AG04450 (cell line): ENCODE data around the gene GAPVD1. TPM values are rescaled to one million over a fixed set of nuclear protein-coding genes. Genes with fewer than 3 reads are reported as not detected.

Experiments used
- CTCF ChIA-PET: fragments of 300-600, 350-600 bp; formaldehyde crosslinking; extraction: SDS; loops from one replicate; lab custom pipeline; 2022; ENCODE audit warnings: antibody characterized with exemption, inconsistent platforms; lab: Charles Lee
- POLR2A ChIA-PET: fragments of 350-600 bp; formaldehyde crosslinking; extraction: SDS; loops from one replicate; lab custom pipeline; 2021; ENCODE audit warnings: antibody characterized with exemption, inconsistent platforms; lab: Yijun Ruan, JAX
- DNase-seq: peaks from one replicate; pipeline ENCODE4 v3.0.0-alpha.2; 2011; ENCODE audit warnings: low read depth, low spot score
- H3K27ac ChIP-seq: one replicate; pipeline ENCODE4 v1.5.1; 2012; ENCODE audit warnings: low read depth, low read length, control low read depth
- H3K27me3 ChIP-seq: one replicate; pipeline ENCODE4 v1.6.0; 2012; ENCODE audit warnings: low read length; ENCODE audit not compliant: control insufficient read depth, insufficient read depth
- H3K4me3 ChIP-seq: 2 replicates; pipeline ENCODE4 v1.5.1; 2011; ENCODE audit warnings: mild to moderate bottlenecking, low read depth, low read length, control low read depth
- H3K9me3 ChIP-seq: 2 replicates; pipeline ENCODE4 v1.5.1; 2012; ENCODE audit warnings: low read length; ENCODE audit not compliant: control insufficient read depth, insufficient read depth
- polyA plus RNA-seq: library from polyadenylated mRNA; depleted of rRNA; stranded (reverse); fragments of >200 nt; gene quantifications from 2 replicates; pipeline ENCODE4 v1.2.3, GENCODE V29; 2011
- TF ChIP-seq, protein P1 (sequence below): IDR thresholded peaks from 2 replicates; pipeline ENCODE4 v1.5.1; 2011; ENCODE audit warnings: low read depth, low read length, control low read depth, inconsistent platforms

The GAPVD1 gene
- polyA plus RNA-seq, 1 experiment: 25.8 TPM

DNA sequence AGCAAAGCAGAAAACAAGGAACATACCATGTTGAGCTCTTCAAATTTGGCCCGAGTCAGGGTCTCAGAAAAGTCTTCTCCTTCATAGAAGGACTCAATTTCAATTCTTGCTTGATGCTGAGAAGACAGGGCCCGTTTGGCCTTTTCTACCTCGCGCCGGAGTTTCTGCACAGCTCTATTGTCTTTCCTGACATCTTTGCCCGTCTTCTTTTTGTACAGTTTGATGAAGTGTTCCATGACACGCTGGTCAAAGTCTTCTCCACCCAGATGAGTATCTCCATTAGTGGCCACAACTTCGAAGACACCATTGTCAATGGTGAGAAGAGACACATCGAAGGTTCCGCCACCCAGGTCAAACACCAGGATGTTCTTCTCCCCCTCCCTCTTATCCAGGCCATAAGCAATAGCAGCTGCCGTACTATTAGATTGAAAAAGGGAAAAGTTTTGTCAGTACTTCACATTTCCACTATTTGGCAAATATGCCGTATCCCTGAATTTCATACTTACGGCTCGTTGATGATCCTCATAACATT, 22.6 kb upstream of the GAPVD1 start:
- Histone ChIP-seq H3K9me3 (peaks cover 4% of the 10 kb centered on the region; the same call in 1 of the 2 replicates), H3K4me3 (peak overlapping the region; percentile 100), H3K27ac (no peak overlapping the region), H3K27me3 (no peaks in the 10 kb centered on the region)
- ChIA-PET POLR2A (interaction anchor here (0.6 kb wide), 2 partner anchors 13 to 39 kb away, joined by 3 to 4 read pairs; no protein-coding TSS in a partner anchor), CTCF (no interaction called here)
- DNase-seq: no peak
- TF ChIP-seq, protein P1, sequence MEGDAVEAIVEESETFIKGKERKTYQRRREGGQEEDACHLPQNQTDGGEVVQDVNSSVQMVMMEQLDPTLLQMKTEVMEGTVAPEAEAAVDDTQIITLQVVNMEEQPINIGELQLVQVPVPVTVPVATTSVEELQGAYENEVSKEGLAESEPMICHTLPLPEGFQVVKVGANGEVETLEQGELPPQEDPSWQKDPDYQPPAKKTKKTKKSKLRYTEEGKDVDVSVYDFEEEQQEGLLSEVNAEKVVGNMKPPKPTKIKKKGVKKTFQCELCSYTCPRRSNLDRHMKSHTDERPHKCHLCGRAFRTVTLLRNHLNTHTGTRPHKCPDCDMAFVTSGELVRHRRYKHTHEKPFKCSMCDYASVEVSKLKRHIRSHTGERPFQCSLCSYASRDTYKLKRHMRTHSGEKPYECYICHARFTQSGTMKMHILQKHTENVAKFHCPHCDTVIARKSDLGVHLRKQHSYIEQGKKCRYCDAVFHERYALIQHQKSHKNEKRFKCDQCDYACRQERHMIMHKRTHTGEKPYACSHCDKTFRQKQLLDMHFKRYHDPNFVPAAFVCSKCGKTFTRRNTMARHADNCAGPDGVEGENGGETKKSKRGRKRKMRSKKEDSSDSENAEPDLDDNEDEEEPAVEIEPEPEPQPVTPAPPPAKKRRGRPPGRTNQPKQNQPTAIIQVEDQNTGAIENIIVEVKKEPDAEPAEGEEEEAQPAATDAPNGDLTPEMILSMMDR: no peak

GRCh38 chr9:125239631-125240597, 21.7 kb upstream of the GAPVD1 start:
- TF ChIP-seq, protein P1: no peak
- no peaks in the 10 kb centered on the region for H3K27me3 ChIP-seq

GRCh38 chr9:125240649-125240999, 21.0 kb upstream of the GAPVD1 start:
- TF ChIP-seq, protein P1: no peak
- Histone ChIP-seq H3K4me3 (peak overlapping the region; percentile 100), H3K27ac (peak overlapping the region; percentile 93), H3K27me3 (no peaks in the 10 kb centered on the region), H3K9me3 (peaks cover 4% of the 10 kb centered on the region; the same call in 1 of the 2 replicates)
- DNase-seq: no peak
- CTCF ChIA-PET: no interaction called here
- POLR2A ChIA-PET: interaction anchor here (0.8 to 2.4 kb wide), 17 partner anchors 9 to 469 kb away, joined by 3 to 37 read pairs (median 5); partner anchors contain the start of genes ARPC5L, GAPVD1 and RPL35

More at GRCh38 chr9:125239631-125240597, 21.7 kb upstream of the GAPVD1 start:
- CTCF ChIA-PET: no interaction called here
- DNase-seq: no peak
- Histone ChIP-seq H3K4me3 (peak overlapping the region; percentile 100), H3K27ac (peak overlapping the region; percentile 93), H3K9me3 (peaks cover 4% of the 10 kb centered on the region; the same call in 1 of the 2 replicates)
- POLR2A ChIA-PET: interaction anchor here (0.7 to 2.3 kb wide), 8 partner anchors 9 to 114 kb away, joined by 3 to 37 read pairs (median 5); partner anchors contain the start of gene GAPVD1

DNA sequence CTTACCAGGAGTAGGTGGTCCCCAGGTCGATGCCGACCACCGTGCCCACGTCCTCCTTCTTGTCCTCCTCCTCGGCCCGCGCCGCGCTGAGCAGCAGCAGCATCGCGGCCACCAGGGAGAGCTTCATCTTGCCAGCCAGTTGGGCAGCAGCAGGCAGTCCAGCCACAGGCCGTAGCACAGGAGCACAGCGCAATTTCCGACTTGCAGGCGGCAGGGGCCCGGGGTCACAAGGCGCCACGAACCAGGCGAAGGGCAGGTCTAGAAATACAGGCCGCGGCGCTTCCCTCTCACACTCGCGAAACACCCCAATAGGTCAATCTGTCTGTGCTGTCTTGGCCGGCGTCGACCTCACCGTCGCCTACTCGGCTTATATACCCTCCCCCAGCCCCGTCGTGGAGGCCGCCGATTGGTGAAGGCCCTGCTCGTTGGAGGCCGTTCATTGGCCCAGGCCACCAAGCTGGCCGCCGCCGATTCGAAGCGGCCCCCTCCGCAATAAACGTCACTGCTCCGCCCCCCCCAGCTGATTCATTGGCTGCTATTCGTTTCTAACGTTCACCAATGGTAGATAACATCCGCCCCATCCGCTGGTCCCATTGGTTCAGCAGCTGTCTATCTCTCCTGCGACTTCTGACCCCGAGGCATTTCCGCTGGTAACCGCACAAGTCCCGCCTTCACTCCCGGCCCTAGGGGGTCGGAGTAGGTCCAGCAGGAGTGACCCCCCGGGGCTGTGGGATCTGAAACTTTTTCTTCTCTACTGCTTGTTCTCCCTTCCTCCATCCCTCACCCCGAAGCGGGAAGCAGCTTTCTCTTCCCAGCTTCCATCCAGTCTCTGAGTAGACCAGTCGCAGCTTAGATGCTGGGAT, 20.4 kb upstream of the GAPVD1 start, which contains the start of gene HSPA5:
Gene HSPA5 (minus strand): TSS at position 344 of the 863 bp plus-strand sequence. CDS start 217 bp downstream, at position 127.
- ChIA-PET CTCF (interaction anchor here (1.7 kb wide), 1 partner anchor 19 kb away, joined by 4 read pairs; no protein-coding TSS in a partner anchor), POLR2A (interaction anchor here (0.6 to 2.4 kb wide), 39 partner anchors 8 to 582 kb away, joined by 3 to 37 read pairs (median 4); partner anchors contain the start of genes ARPC5L, GAPVD1, GOLGA1 and RABEPK)
- peak within 1 kb of the TSS; percentile 99 for H3K27ac ChIP-seq
- DNase-seq: peak; percentile 99
- no peaks in the 10 kb centered on the region for H3K27me3 ChIP-seq
- peak within 1 kb of the TSS; percentile 100 for H3K4me3 ChIP-seq
- TF ChIP-seq, protein P1: no peak
- H3K9me3 ChIP-seq: peaks cover 4% of the 10 kb centered on the region; the same call in 1 of the 2 replicates
